Liver (tissue), 3 donors: ENCODE data around the gene RAB3GAP2.

Source experiments
- GABPA ChIP-seq, 2 donors: IDR thresholded peaks in 1 of 2; conservative IDR thresholded peaks in 1 of 2; 2 replicates each; pipeline ENCODE4 v1.6.1; 2016; ENCODE audit warnings: antibody characterized with exemption in 2 of 2, mild to moderate bottlenecking in 1 of 2, moderate library complexity in 1 of 2
- HNF4A ChIP-seq, 2 donors: conservative IDR thresholded peaks; 2 replicates each; pipeline ENCODE4 v1.6.1; 2016; ENCODE audit warnings: antibody characterized with exemption in 2 of 2, mild to moderate bottlenecking in 2 of 2
- HNF4G ChIP-seq: IDR thresholded peaks from 2 replicates; pipeline ENCODE4 v1.6.1; 2016; ENCODE audit warnings: antibody characterized with exemption
- JUND ChIP-seq, 2 donors: IDR thresholded peaks; 2 replicates each; pipeline ENCODE4 v1.6.1; 2016; ENCODE audit warnings: antibody characterized with exemption in 2 of 2
- RAD21 ChIP-seq, 2 donors: IDR thresholded peaks; 2 replicates each; pipeline ENCODE4 v1.6.1; 2016; ENCODE audit warnings: antibody characterized with exemption in 2 of 2, mild to moderate bottlenecking in 2 of 2
- TAF1 ChIP-seq: conservative IDR thresholded peaks from 2 replicates; pipeline ENCODE4 v1.6.1; 2016; ENCODE audit warnings: antibody characterized with exemption, mild to moderate bottlenecking
- YY1 ChIP-seq: IDR thresholded peaks from 2 replicates; pipeline ENCODE4 v1.6.1; 2016; ENCODE audit warnings: antibody characterized with exemption, mild to moderate bottlenecking
- TF ChIP-seq, protein P1 (sequence below): fragments of 150-350 bp; IDR thresholded peaks from 2 replicates; pipeline ENCODE4 v1.5.1; 2017; ENCODE audit warnings: improper control_type of control experiment, low read depth, low read length; ENCODE audit not compliant: missing input control
- TF ChIP-seq, protein P2 (sequence below): IDR thresholded peaks from 2 replicates; pipeline ENCODE4 v1.6.1; 2016; ENCODE audit warnings: antibody characterized with exemption
- TF ChIP-seq, protein P3 (sequence below): IDR thresholded peaks from 2 replicates; pipeline ENCODE4 v1.6.1; 2016; ENCODE audit warnings: antibody characterized with exemption
- TF ChIP-seq, protein P4 (sequence below): IDR thresholded peaks from 2 replicates; pipeline ENCODE4 v1.6.1; 2016; ENCODE audit warnings: antibody characterized with exemption, mild to moderate bottlenecking
- donor health status: healthy.
- donor health status: healthy.

DNA sequence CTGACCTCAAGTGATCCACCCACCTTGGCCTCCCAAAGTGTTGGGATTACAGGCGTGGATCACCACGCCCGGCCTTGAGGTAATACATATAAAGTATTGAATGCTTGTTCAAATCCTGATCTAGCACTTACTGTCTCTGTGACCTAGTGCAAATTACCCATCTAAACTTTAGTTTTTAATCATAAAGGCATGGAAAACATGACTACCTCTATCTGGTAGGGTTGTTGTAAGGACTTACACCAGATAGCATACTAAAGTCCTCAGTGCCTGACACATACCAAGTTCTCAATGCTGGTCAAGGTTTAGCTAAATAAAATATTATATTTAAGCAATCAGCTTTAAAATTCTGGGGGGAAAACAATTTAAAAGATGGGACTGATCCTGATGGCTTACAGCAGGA is 38.3 kb downstream of the RAB3GAP2 start:
- TF ChIP-seq, protein P1, sequence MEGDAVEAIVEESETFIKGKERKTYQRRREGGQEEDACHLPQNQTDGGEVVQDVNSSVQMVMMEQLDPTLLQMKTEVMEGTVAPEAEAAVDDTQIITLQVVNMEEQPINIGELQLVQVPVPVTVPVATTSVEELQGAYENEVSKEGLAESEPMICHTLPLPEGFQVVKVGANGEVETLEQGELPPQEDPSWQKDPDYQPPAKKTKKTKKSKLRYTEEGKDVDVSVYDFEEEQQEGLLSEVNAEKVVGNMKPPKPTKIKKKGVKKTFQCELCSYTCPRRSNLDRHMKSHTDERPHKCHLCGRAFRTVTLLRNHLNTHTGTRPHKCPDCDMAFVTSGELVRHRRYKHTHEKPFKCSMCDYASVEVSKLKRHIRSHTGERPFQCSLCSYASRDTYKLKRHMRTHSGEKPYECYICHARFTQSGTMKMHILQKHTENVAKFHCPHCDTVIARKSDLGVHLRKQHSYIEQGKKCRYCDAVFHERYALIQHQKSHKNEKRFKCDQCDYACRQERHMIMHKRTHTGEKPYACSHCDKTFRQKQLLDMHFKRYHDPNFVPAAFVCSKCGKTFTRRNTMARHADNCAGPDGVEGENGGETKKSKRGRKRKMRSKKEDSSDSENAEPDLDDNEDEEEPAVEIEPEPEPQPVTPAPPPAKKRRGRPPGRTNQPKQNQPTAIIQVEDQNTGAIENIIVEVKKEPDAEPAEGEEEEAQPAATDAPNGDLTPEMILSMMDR, result no peak
- no peak for TF ChIP-seq HNF4G
- TF ChIP-seq, protein P2, sequence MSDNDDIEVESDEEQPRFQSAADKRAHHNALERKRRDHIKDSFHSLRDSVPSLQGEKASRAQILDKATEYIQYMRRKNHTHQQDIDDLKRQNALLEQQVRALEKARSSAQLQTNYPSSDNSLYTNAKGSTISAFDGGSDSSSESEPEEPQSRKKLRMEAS, result no peak
- no peak for TF ChIP-seq YY1
- TF ChIP-seq TAF1, result no peak
- TF ChIP-seq, protein P3, sequence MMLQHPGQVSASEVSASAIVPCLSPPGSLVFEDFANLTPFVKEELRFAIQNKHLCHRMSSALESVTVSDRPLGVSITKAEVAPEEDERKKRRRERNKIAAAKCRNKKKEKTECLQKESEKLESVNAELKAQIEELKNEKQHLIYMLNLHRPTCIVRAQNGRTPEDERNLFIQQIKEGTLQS, result no peak
- TF ChIP-seq JUND (IDR thresholded peaks at IDR 0.05), result no peak
- TF ChIP-seq HNF4A (conservative IDR thresholded peaks at IDR 0.05), result no peak
- TF ChIP-seq, protein P4, sequence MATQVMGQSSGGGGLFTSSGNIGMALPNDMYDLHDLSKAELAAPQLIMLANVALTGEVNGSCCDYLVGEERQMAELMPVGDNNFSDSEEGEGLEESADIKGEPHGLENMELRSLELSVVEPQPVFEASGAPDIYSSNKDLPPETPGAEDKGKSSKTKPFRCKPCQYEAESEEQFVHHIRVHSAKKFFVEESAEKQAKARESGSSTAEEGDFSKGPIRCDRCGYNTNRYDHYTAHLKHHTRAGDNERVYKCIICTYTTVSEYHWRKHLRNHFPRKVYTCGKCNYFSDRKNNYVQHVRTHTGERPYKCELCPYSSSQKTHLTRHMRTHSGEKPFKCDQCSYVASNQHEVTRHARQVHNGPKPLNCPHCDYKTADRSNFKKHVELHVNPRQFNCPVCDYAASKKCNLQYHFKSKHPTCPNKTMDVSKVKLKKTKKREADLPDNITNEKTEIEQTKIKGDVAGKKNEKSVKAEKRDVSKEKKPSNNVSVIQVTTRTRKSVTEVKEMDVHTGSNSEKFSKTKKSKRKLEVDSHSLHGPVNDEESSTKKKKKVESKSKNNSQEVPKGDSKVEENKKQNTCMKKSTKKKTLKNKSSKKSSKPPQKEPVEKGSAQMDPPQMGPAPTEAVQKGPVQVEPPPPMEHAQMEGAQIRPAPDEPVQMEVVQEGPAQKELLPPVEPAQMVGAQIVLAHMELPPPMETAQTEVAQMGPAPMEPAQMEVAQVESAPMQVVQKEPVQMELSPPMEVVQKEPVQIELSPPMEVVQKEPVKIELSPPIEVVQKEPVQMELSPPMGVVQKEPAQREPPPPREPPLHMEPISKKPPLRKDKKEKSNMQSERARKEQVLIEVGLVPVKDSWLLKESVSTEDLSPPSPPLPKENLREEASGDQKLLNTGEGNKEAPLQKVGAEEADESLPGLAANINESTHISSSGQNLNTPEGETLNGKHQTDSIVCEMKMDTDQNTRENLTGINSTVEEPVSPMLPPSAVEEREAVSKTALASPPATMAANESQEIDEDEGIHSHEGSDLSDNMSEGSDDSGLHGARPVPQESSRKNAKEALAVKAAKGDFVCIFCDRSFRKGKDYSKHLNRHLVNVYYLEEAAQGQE, result no peak
- TF ChIP-seq RAD21 (IDR thresholded peaks at IDR 0.05), result no peak
- TF ChIP-seq GABPA (IDR thresholded peaks at IDR 0.05 in 1 of 2, conservative IDR thresholded peaks at IDR 0.05 in 1 of 2), result no peak
